PFSK-1 (cell line): Measurements from ENCODE around the gene UGP2.

Source experiments
- FOXP2 ChIP-seq: optimal IDR thresholded peaks from 2 replicates; pipeline ENCODE3; 2011; ENCODE audit warnings: borderline replicate concordance, control low read depth, inconsistent platforms; ENCODE audit not compliant: insufficient read depth; ENCODE audit errors: extremely low read length, extremely low read depth
- POLR2AphosphoS5 ChIP-seq: IDR thresholded peaks from 2 replicates; pipeline ENCODE4 v1.6.1; 2012; ENCODE audit warnings: low read depth, mild to moderate bottlenecking, control low read depth, low read length, moderate library complexity
- REST ChIP-seq, 2 experiments: IDR thresholded peaks; 2 replicates each; pipeline versions ENCODE4 v1.6.1 to v1.8.0; 2011 to 2012; ENCODE audit warnings: low read depth in 2 of 2, low read length in 2 of 2, control low read depth in 1 of 2, inconsistent platforms in 1 of 2, mild to moderate bottlenecking in 1 of 2, moderate library complexity in 1 of 2; ENCODE audit not compliant: insufficient read depth in 1 of 2
- TAF1 ChIP-seq: IDR thresholded peaks from 2 replicates; pipeline ENCODE4 v1.6.1; 2012; ENCODE audit warnings: low read length, control low read depth, borderline replicate concordance; ENCODE audit not compliant: insufficient read depth

- no peak for TF ChIP-seq POLR2AphosphoS5
- TF ChIP-seq TAF1 = no peak
- no peak for TF ChIP-seq REST (IDR thresholded peaks at IDR 0.05; ENCODE audit: insufficient read depth in 1 of 2, low read depth in 2 of 2, low read length in 2 of 2)
- TF ChIP-seq FOXP2 = no peak
Observed at GRCh38 chr2:63876311-63876710, 34.6 kb downstream of the UGP2 start.
